HCT116 (cell line): ENCODE measurements around the gene CCDC197. TPM values are rescaled to one million over a fixed set of nuclear protein-coding genes. Genes with fewer than 3 reads are reported as not detected.

Experiments
- ATAC-seq: fragments of 200-7000 bp; cut with Tn5 transposase; 2 replicates; pipeline ENCODE4 v1.9.1; 2020; ENCODE audit warnings: mild to moderate bottlenecking, moderate library complexity
- BruUV-seq: library from RNA; stranded (reverse); fragments of 400-500 nt; replicated peaks from 2 replicates; lab custom pipeline; 2021; lab: Mats Ljungman, UMichigan
- CTCF ChIA-PET: fragments of 300-600 bp; sonication (Branson Sonifier 250); formaldehyde crosslinking; loops from one replicate; lab custom pipeline; 2021; ENCODE audit warnings: antibody characterized with exemption; lab: Charles Lee
- POLR2A ChIA-PET: fragments of 300-600, 350-600 bp; sonication (Branson Sonifier 250); formaldehyde crosslinking; loops from one replicate; lab custom pipeline; 2021; ENCODE audit warnings: antibody characterized with exemption; lab: Charles Lee
- RAD21 ChIA-PET, 2 experiments: fragments of 300-600 bp; sonication (Branson Sonifier 250); formaldehyde crosslinking; loops; one replicate each; lab custom pipeline; 2023; ENCODE audit warnings: low total read pairs in 2 of 2; ENCODE audit not compliant: uncharacterized antibody in 2 of 2, unreplicated experiment in 2 of 2, low non-redundant PET in 1 of 2; lab: Charles Lee
- DNase-seq: peaks from one replicate; pipeline ENCODE4 v3.0.0-alpha.2; 2010; ENCODE audit warnings: low read depth, low spot score
- H2AFZ ChIP-seq: fragments of 200-600 bp; shearing (Covaris generic), sonication (generic); 2 replicates; pipeline ENCODE4 v1.6.1; 2017; ENCODE audit warnings: low read depth, mixed run types, mixed read lengths, antibody characterized with exemption, low read length; ENCODE audit not compliant: poor library complexity, severe bottlenecking
- H3K27ac ChIP-seq: 2 replicates; pipeline ENCODE4 v1.5.1; 2012; ENCODE audit warnings: low read depth, low read length
- H3K27me3 ChIP-seq: fragments of 200-600 bp; sonication (generic); 2 replicates; pipeline ENCODE4 v1.6.1; 2016; ENCODE audit warnings: mixed run types, low read length, mixed read lengths; ENCODE audit not compliant: insufficient read depth
- H3K36me3 ChIP-seq, 2 experiments: fragments of 200-500 bp in 1 of 2; fragments of 200-600 bp in 1 of 2; sonication (Bioruptor generic) in 1 of 2; sonication (generic) in 1 of 2; 2 replicates each; pipeline versions ENCODE4 v1.5.1 to v1.6.1; 2014 to 2016; ENCODE audit warnings: low read length in 2 of 2, inconsistent platforms in 1 of 2, mixed read lengths in 1 of 2, mixed run types in 1 of 2; ENCODE audit not compliant: insufficient read depth in 2 of 2, control insufficient read depth in 1 of 2
- H3K4me1 ChIP-seq, 2 experiments: fragments of 200-600 bp in 1 of 2; sonication (generic) in 1 of 2; 2 replicates each; pipeline versions ENCODE4 v1.5.1 to v1.6.1; 2012 to 2017; ENCODE audit warnings: low read length in 2 of 2, inconsistent platforms in 1 of 2, mild to moderate bottlenecking in 1 of 2, mixed read lengths in 1 of 2, mixed run types in 1 of 2, moderate library complexity in 1 of 2; ENCODE audit not compliant: insufficient read depth in 2 of 2, control insufficient read depth in 1 of 2
- H3K4me2 ChIP-seq: fragments of 200-600 bp; sonication (generic); 2 replicates; pipeline ENCODE4 v1.6.1; 2017; ENCODE audit warnings: mixed run types, low read length, mixed read lengths
- H3K4me3 ChIP-seq, 2 experiments: fragments of 200-600 bp in 1 of 2; sonication (generic) in 1 of 2; replicated peaks in 1 of 2; 2 replicates each; pipeline ENCODE4 v1.5.1; 2011 to 2016; ENCODE audit warnings: low read length in 2 of 2, control low read depth in 1 of 2, low read depth in 1 of 2, mild to moderate bottlenecking in 1 of 2, mixed read lengths in 1 of 2, mixed run types in 1 of 2
- H3K79me2 ChIP-seq: fragments of 200-600 bp; sonication (generic); 2 replicates; pipeline ENCODE4 v1.6.1; 2017; ENCODE audit warnings: mild to moderate bottlenecking, mixed run types, low read length, moderate library complexity, mixed read lengths; ENCODE audit not compliant: insufficient read depth
- H3K9ac ChIP-seq: fragments of 200-600 bp; sonication (generic); 2 replicates; pipeline ENCODE4 v1.6.1; 2016; ENCODE audit warnings: low read length, mixed read lengths
- H3K9me2 ChIP-seq: fragments of 200-600 bp; sonication (generic), shearing (Covaris generic); 2 replicates; pipeline ENCODE4 v1.6.1; 2017; ENCODE audit warnings: mixed run types, mild to moderate bottlenecking, moderate library complexity; ENCODE audit not compliant: insufficient read depth
- H3K9me3 ChIP-seq, 2 experiments: fragments of 200-500 bp in 1 of 2; fragments of 200-600 bp in 1 of 2; sonication (Bioruptor generic) in 1 of 2; sonication (generic) in 1 of 2; 2 replicates each; pipeline ENCODE4 v1.6.1; 2014 to 2017; ENCODE audit warnings: low read length in 2 of 2, mixed read lengths in 2 of 2, inconsistent platforms in 1 of 2, low read depth in 1 of 2, mild to moderate bottlenecking in 1 of 2, mixed run types in 1 of 2, moderate library complexity in 1 of 2; ENCODE audit not compliant: control insufficient read depth in 1 of 2, insufficient read depth in 1 of 2
- H4K20me1 ChIP-seq: fragments of 200-600 bp; sonication (generic), shearing (Covaris generic); 2 replicates; pipeline ENCODE4 v1.6.1; 2017; ENCODE audit warnings: mixed run types, mild to moderate bottlenecking, moderate library complexity; ENCODE audit not compliant: insufficient read depth
- CEBPB ChIP-seq: IDR thresholded peaks from 2 replicates; pipeline ENCODE4 v1.6.1; 2012; ENCODE audit warnings: low read depth
- EGR1 ChIP-seq: IDR thresholded peaks from 2 replicates; pipeline ENCODE4 v1.6.1; 2012; ENCODE audit warnings: low read depth
- EZH2phosphoT487 ChIP-seq: fragments of 200-600 bp; IDR thresholded peaks from 2 replicates; pipeline ENCODE4 v1.6.1; 2018; ENCODE audit warnings: antibody characterized with exemption, borderline replicate concordance
- JUND ChIP-seq: IDR thresholded peaks from 2 replicates; pipeline ENCODE4 v1.6.1; 2012
- POLR2AphosphoS5 ChIP-seq: IDR thresholded peaks from 2 replicates; pipeline ENCODE4 v1.6.1; 2011; ENCODE audit warnings: mild to moderate bottlenecking, low read depth, low read length, moderate library complexity
- RAD21 ChIP-seq: IDR thresholded peaks from 2 replicates; pipeline ENCODE4 v1.6.1; 2012; ENCODE audit warnings: low read depth, mild to moderate bottlenecking
- REST ChIP-seq: IDR thresholded peaks from 2 replicates; pipeline ENCODE4 v1.6.1; 2012; ENCODE audit warnings: low read depth
- SIN3A ChIP-seq: IDR thresholded peaks from 2 replicates; pipeline ENCODE4 v1.6.1; 2012; ENCODE audit warnings: low read depth
- SP1 ChIP-seq: IDR thresholded peaks from 2 replicates; pipeline ENCODE4 v1.6.1; 2012; ENCODE audit warnings: low read depth
- YY1 ChIP-seq: IDR thresholded peaks from 2 replicates; pipeline ENCODE4 v1.6.1; 2011; ENCODE audit warnings: low read length, low read depth, moderate library complexity, mild to moderate bottlenecking; ENCODE audit not compliant: insufficient replicate concordance; ENCODE audit errors: extremely low read depth
- ZBTB33 ChIP-seq: IDR thresholded peaks from 2 replicates; pipeline ENCODE4 v1.6.1; 2011; ENCODE audit warnings: mild to moderate bottlenecking, low read length, moderate library complexity; ENCODE audit not compliant: insufficient replicate concordance; ENCODE audit errors: extremely low read depth
- ZNF274 ChIP-seq: fragments of 200-500 bp; sonication (Bioruptor generic); IDR thresholded peaks from 2 replicates; pipeline ENCODE4 v1.6.1; 2014; ENCODE audit warnings: mild to moderate bottlenecking, low read depth, low read length, inconsistent platforms
- intact Hi-C: fragments of 100-400 bp; cut with micrococcal nuclease; formaldehyde crosslinking; loops from 2 replicates; pipeline ENCODE4 v1.10.0; 2022
- total RNA-seq: library from RNA; stranded (reverse); gene quantifications from one replicate; pipeline ENCODE4 v1.2.1, GENCODE V29; 2021; ENCODE audit not compliant: unreplicated experiment

CCDC197 gene
- total RNA-seq, 1 experiment from 2014 or later = not detected

GRCh38 chr14:93961620-93962019, 35.5 kb upstream of the CCDC197 start:
- H3K27me3 ChIP-seq = no peaks in the 10 kb centered on the region
- no peak for TF ChIP-seq ZBTB33
- no peak for TF ChIP-seq EGR1
- no peak for TF ChIP-seq ZNF274
- TF ChIP-seq POLR2AphosphoS5 = no peak
- TF ChIP-seq EZH2phosphoT487 = no peak
- TF ChIP-seq JUND = no peak
- TF ChIP-seq CEBPB = no peak
- no peak for TF ChIP-seq REST
- TF ChIP-seq RAD21 = no peak
- TF ChIP-seq SP1 = no peak
- no peak for TF ChIP-seq YY1
- no peak for TF ChIP-seq SIN3A
- TF ChIP-seq, all 23 proteins: peak for 0
- ATAC-seq = no peak
- no peaks in the 10 kb centered on the region for H3K79me2 ChIP-seq
- H3K9ac ChIP-seq = no peak overlapping the region
- no peak overlapping the region for H3K4me3 ChIP-seq
- no peak overlapping the region for H2AFZ ChIP-seq
- no peaks in the 10 kb centered on the region for H3K9me3 ChIP-seq
- DNase-seq = no peak
- no peaks in the 10 kb centered on the region for H3K36me3 ChIP-seq
- no peak overlapping the region for H3K27ac ChIP-seq
- ChIA-PET RAD21 (no interaction called here), POLR2A (no interaction called here), CTCF (no interaction called here)
- H3K9me2 ChIP-seq = no peaks in the 10 kb centered on the region
- peaks cover 19 to 78% of the 10 kb centered on the region in 2 experiments for H3K4me1 ChIP-seq
- intact Hi-C loops = no loop called here
- no peak overlapping the region for H3K4me2 ChIP-seq
- H4K20me1 ChIP-seq = no peaks in the 10 kb centered on the region
- no TSS peak for BruUV-seq
